Fibroblast of skin of scalp (primary cell): Measurements from ENCODE around the gene RHPN2. TPM values are rescaled to one million over a fixed set of nuclear protein-coding genes. Genes with fewer than 3 reads are reported as not detected.

Experiments used
- DNase-seq: peaks from one replicate; pipeline ENCODE4 v3.0.0-alpha.2; 2013
- polyA plus RNA-seq, 2 experiments: library from polyadenylated mRNA; unstranded; fragments of 120-200 nt; gene quantifications; one replicate each; pipeline ENCODE4 v1.2.1, GENCODE V29; 2013; ENCODE audit not compliant: insufficient read length in 2 of 2

Gene RHPN2
- 3.9 TPM for polyA plus RNA-seq (2013, experiment 1 of 2; ENCODE audit: insufficient read length)
- polyA plus RNA-seq (2013, experiment 2 of 2; ENCODE audit: insufficient read length), result 4.4 TPM

- DNase-seq, result peak; percentile 80
Observed at GRCh38 chr19:33064792-33065550, at the start of gene RHPN2. TSS of gene RHPN2 (minus strand) at chr19:33064888. CDS start at chr19:33064852, 36 bp downstream.

DNA sequence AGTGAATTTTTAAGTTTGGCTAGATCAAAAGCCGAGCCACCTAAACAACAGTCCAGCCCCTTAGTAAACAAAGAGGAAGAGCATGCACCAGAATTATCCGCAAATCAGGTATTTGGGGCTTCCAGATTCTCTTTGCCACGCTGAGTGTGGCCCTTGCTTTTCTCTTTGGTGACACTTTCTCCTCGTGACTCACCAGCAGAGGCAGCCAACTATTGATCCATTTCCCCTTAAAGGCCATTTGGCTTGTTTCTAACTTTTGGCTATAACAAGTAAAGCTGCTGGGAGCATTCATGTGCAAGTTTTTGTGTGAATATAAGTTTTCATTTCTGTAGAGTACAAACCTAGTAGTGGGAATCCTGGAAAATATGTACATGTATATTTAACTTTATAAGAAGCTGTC lies 49.6 kb upstream of the RHPN2 start:
- no peak for DNase-seq

DNA sequence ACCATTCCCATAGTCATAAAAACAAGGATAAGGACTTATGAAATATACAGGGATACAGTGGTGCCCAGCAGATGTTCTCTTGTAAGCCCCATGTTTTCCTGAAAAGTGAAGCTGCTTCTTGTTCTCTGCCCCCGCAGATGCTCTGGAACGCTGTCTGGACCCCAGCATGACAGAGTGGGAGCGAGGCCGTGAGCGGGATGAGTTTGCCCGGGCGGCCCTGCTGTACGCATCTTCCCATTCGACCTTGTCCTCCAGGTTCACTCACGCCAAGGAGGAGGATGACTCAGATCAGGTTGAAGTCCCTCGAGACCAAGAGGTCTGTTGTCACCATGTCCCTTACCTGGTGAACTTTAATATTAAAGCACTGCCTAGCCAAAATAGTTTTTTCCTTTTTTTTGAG lies 46.9 kb upstream of the RHPN2 start:
- no peak for DNase-seq

DNA sequence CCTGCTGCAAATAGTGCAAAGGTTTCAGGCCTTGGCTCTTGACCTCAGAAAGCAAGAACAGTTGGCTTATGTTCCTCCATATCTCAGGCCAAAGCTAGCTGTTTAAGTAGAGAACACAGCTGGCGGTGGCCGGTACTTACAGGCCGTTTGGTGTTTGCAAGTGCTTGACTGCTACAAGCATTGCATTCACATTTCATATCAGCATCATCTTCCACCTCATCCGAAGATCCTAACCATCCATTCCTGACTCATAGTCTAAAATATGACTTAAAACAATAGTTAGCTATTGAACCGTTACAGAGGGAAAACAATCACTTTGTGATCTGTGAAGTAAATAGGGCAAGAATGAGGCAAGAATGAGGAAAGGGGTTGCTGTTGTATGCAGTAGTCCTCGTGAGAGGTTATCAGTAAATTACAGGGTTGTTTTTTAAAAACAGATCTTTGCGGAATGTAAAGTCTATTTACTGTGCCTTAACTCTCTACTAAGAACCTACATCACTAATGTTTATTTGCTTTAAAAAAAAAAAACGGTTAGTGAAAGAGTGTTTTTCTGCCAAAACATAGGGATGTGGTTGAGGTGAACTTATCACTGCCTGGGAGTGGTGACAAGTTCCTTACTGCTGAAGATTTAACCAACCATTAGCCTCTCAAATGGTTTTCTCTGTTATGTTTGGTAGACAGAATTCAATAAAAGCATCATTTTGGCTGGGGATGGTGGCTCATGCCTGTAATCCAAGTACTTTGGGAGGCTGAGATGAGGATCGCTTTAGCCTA lies 45.6 kb upstream of the RHPN2 start:
- DNase-seq, result no peak

GRCh38 chr19:33108161-33108560 lies 43.5 kb upstream of the RHPN2 start:
- no peak for DNase-seq

DNA sequence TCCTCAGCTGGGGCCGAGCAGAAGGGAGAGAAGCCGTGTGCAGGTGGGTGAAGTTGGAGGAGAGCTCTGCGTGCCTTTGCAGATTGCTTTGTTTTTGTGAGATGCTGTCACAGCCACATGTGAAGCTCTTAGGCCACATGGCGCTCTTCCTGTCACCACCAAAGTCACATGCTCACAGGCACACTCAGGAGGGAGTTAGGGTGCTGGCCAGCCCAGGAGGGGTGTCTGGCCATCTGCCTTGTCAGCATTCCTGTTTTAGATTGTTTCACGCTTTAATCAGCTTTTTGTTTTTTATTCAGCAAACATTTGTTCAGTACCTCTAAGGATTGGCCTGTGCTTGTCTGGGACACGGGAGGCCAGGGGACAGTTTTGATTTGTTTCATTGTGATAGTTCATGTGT lies 38.2 kb upstream of the RHPN2 start:
- no peak for DNase-seq

DNA sequence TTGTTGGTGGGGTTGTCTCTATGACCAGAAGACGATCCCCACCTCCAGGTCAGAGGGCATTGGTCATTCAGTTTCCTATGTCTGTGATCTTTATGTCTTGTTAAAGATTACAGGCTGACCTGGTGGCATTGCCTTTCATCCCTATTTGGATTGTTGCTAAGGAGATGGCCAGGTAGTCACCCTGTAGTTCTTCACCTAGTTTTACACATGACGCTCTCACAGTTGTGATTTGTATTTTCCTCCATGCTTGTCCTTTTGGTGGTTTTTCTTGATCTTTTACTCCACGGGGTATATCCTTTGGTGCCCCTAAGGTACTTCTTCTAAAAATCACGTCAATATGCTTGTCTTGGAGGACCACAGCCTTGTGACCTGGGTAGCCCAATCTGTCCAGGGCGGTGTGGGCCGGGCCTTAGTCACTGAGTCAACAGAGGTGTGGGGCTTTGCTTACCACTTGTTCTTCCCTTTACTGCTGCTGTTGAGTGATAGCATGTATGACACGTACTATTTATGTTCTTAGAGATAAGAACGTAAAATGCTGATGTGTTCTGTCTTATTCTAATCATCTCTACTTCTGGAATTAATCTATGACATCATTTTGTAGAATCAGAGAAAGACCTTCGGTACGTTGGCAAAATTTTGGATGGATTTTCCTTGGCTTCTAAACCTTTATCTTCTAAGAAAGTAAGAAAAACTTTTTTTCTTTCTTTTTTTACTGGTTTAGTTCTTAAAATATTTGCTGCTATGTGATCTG lies 36.4 kb upstream of the RHPN2 start:
- DNase-seq, result no peak

DNA sequence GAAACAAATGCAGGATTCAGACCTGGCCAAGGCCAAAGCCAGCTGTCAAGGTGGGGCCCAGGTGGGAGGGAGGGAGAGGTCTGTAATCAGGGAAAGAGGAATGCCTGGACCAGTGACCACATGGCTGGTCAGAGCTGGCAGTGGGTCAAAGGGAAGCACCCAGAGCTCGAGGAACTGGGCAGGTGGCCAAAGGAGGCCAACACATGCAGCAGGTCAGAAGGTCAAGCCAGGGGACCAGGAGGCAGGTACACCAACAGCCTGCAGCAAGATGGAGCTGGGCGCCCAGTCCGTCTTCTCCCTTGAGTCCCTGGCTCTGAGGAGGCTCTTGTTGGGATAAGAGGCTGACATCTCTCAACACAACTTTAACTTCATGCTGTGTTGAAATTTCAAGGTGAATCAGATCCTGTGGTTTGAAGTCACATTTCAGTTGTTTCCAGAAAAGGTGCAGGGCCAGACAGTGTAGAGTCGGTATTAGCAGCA lies 33.4 kb upstream of the RHPN2 start:
- DNase-seq, result no peak

GRCh38 chr19:33096005-33096404 lies 31.3 kb upstream of the RHPN2 start:
- DNase-seq, result no peak

- DNase-seq, result no peak
Observed at GRCh38 chr19:33094436-33095067, 29.9 kb upstream of the RHPN2 start.

DNA sequence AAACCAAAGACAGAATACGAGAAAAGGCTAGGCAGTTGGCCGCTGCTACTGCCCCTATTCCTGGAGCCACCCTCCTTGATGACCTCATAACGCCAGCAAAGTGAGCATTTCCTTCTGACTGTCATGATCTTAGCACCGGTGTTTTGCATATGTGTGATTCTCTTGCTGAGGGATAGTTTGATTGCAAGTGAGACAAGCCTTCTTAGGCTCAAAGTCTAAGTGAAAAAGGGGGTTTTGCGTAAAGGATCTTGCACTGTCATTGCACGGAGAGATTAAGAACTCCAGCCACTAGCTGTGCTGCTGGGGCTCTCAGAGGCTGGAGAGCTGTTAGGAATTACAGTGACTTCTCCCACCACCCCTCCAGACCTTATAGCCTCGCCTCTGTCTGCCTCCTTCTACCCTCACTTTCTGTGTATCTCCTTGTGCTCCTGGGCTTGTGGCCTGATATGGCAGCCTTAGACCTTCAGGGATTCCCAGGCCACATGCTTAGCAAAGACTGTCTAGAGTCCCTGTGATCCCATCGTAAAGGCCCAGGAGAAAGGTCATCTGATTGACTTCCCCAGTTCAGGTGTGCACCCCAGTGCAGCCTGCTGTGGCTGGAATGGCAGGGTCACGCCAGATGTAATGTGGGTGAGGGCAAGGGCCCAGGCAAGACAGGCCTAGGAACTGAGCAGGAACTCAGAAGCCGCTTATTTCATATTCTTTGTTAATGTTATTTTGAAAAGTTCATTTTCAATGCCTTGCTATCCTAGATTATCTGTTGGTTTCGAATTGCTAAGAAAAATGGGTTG lies 28.9 kb upstream of the RHPN2 start:
- DNase-seq, result no peak

DNA sequence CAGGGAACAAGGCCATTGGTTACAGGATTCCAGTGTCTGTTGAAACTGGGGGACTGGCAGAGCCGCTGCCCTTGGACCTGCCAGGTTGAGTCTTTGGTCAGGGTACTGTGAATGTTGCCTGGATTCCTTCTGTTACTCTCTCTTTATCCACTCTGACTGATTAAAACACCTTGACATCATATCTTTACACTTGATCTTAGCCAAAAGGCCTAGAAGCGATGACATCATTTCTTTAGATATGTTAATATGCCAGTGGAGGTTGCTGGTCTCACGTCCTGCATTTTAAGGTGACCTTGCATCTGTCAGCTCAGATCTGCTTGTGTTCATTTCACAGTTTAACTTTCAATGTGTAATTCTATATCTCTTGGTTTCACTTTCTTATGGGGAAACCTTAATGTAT lies 25.5 kb upstream of the RHPN2 start:
- DNase-seq, result no peak

GRCh38 chr19:33089010-33089409 lies 24.3 kb upstream of the RHPN2 start:
- no peak for DNase-seq

- DNase-seq, result no peak
Observed at GRCh38 chr19:33086955-33087354, 22.3 kb upstream of the RHPN2 start.

DNA sequence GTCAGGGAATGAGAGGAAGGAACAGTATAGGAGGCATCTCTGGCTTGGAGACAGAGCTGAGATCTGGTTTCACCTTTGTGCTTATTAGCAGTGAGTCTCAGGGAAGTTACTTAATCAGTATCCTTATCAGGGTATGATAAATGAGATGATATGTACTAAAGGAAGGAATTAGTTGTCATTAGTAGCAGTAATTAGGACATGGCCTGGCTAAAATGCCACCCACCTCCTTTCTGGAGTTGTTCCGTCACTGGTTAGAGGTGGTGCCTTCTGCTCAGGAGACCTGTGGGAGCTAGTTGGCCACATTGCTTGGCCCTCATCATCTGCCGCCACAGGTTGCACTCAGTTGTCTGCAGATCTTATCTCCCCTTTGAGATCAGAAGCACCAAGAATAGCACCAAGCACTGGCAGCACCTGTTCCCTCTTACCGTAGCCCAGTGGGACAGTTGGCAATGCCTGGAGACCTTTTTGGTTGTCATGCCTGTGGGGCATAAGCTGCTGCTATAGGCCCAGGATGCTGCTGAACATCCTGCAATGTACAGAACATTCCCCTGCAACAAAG lies 21.0 kb upstream of the RHPN2 start:
- DNase-seq, result no peak

GRCh38 chr19:33080761-33081681 lies 16.3 kb upstream of the RHPN2 start, which contains the start of gene GPATCH1:
TSS of gene GPATCH1 (plus strand) at chr19:33081181. CDS start at chr19:33081194, 13 bp downstream.
- peak; percentile 88 for DNase-seq

DNA sequence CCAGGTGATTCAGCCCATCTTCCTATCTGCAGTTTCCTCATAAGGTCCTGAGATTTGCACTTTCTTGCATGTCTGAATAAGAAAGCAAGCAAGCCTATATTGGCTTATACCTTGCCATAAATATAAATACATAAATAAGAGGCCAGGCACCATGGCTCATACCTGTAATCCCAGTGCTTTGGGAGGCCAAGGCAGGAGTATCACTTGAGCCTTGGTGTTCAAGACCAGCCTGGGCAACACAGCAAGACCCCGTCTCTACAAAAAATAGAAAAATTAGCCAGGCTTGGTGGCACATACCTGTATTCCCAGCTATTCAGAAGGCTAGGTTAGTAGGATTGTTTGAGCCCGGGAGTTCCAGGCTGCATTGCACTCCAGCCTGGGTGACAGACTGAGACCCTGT lies 10.8 kb upstream of the RHPN2 start:
- no peak for DNase-seq

GRCh38 chr19:33071887-33072286 lies 7.2 kb upstream of the RHPN2 start:
- no peak for DNase-seq

GRCh38 chr19:33067121-33067520 lies 2.4 kb upstream of the RHPN2 start:
- no peak for DNase-seq

DNA sequence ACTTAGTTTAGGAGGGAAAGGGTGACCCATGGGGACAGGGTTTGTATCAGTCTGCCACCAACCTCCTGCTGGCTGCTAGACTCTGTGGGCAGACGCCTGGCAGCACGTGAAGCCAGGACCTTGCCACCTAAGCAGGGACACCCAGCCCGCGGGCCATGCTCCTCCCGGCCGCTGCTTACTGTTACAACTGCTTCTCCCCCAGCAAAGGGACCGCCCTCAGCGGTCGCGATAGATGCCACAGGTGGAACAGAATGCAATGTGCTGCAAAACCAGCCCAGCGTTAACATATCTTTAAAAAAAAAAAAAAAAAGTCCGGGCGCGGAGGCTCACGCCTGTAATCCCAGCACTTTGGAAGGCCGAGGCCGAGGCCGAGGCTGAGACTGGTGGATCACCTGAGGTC lies 1.9 kb upstream of the RHPN2 start:
- no peak for DNase-seq
